ENCODE data around the gene ZSCAN20.

ZSCAN20 gene

GRCh38 chr1:33519240-33519884 lies 46.9 kb downstream of the ZSCAN20 start:
- in situ Hi-C loops (cut with HindIII; ENCODE audit: low sequenced_read_pairs), result no loop called here
- no peak overlapping the region for H3K4me3 ChIP-seq (ENCODE audit: low read depth, low read length)
- TF ChIP-seq CTCF (IDR thresholded peaks at IDR 0.05; ENCODE audit: low read depth, low read length, missing control alignments), result no peak
- DNase-seq (ENCODE audit: low read depth), result no peak

GRCh38 chr1:33524586-33524985 lies 52.1 kb downstream of the ZSCAN20 start:
- H3K4me3 ChIP-seq (ENCODE audit: low read depth, low read length), result no peak overlapping the region
- in situ Hi-C loops (cut with HindIII; ENCODE audit: low sequenced_read_pairs), result no loop called here
- no peak for DNase-seq (ENCODE audit: low read depth)
- no peak for TF ChIP-seq CTCF (IDR thresholded peaks at IDR 0.05; ENCODE audit: low read depth, low read length, missing control alignments)

- H3K4me3 ChIP-seq (ENCODE audit: low read depth, low read length), result no peak overlapping the region
- no peak for TF ChIP-seq CTCF (IDR thresholded peaks at IDR 0.05; ENCODE audit: low read depth, low read length, missing control alignments)
- in situ Hi-C loops (cut with HindIII; ENCODE audit: low sequenced_read_pairs), result no loop called here
- DNase-seq (ENCODE audit: low read depth), result no peak
Measured at GRCh38 chr1:33527934-33528333, 55.5 kb downstream of the ZSCAN20 start.

GRCh38 chr1:33529957-33530356 lies 57.5 kb downstream of the ZSCAN20 start:
- TF ChIP-seq CTCF (IDR thresholded peaks at IDR 0.05; ENCODE audit: low read depth, low read length, missing control alignments), result no peak
- DNase-seq (ENCODE audit: low read depth), result no peak
- in situ Hi-C loops (cut with HindIII; ENCODE audit: low sequenced_read_pairs), result no loop called here
- H3K4me3 ChIP-seq (ENCODE audit: low read depth, low read length), result no peak overlapping the region

- in situ Hi-C loops (cut with HindIII; ENCODE audit: low sequenced_read_pairs), result no loop called here
- DNase-seq (ENCODE audit: low read depth), result no peak
- TF ChIP-seq CTCF (IDR thresholded peaks at IDR 0.05; ENCODE audit: low read depth, low read length, missing control alignments), result no peak
- no peak overlapping the region for H3K4me3 ChIP-seq (ENCODE audit: low read depth, low read length)
Measured at GRCh38 chr1:33532250-33532649, 59.8 kb downstream of the ZSCAN20 start.

GRCh38 chr1:33532936-33533335 lies 60.5 kb downstream of the ZSCAN20 start:
- no peak for TF ChIP-seq CTCF (IDR thresholded peaks at IDR 0.05; ENCODE audit: low read depth, low read length, missing control alignments)
- in situ Hi-C loops (cut with HindIII; ENCODE audit: low sequenced_read_pairs), result no loop called here
- DNase-seq (ENCODE audit: low read depth), result no peak
- no peak overlapping the region for H3K4me3 ChIP-seq (ENCODE audit: low read depth, low read length)

Measured in astrocyte of the cerebellum (primary cell).